ENCODE data around the gene UNK.
"Not testable (repeated sequence)": the region's sequence is repeated elsewhere in the genome, so short reads cannot be mapped to it uniquely, and the experiment has no call there.

UNK gene

DNA sequence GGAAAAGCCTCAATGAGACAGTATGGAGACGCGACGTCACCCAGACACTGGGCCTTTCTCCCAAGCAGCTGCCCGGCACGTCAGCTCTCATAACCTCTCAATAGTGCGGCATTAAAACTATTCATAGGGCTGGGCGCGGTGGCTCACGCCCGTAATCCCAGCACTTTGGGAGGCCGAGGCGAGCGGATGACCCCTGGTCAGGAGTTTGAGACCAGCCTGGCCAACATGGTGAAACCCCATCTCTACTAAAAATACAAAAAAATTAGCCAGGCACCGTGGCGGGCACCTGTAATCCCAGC is 67.0 kb downstream of the UNK start:
- not testable (repeated sequence) for DNase-seq (ENCODE audit: low read depth)

- peak; percentile 58 for DNase-seq (ENCODE audit: low read depth)
Observed at GRCh38 chr17:75853433-75853832, 68.8 kb downstream of the UNK start.

GRCh38 chr17:75854101-75854748 is 69.6 kb downstream of the UNK start:
- peak; percentile 56 for DNase-seq (ENCODE audit: low read depth)

GRCh38 chr17:75854881-75855309 is 70.3 kb downstream of the UNK start:
- DNase-seq (ENCODE audit: low read depth), result no peak

DNA sequence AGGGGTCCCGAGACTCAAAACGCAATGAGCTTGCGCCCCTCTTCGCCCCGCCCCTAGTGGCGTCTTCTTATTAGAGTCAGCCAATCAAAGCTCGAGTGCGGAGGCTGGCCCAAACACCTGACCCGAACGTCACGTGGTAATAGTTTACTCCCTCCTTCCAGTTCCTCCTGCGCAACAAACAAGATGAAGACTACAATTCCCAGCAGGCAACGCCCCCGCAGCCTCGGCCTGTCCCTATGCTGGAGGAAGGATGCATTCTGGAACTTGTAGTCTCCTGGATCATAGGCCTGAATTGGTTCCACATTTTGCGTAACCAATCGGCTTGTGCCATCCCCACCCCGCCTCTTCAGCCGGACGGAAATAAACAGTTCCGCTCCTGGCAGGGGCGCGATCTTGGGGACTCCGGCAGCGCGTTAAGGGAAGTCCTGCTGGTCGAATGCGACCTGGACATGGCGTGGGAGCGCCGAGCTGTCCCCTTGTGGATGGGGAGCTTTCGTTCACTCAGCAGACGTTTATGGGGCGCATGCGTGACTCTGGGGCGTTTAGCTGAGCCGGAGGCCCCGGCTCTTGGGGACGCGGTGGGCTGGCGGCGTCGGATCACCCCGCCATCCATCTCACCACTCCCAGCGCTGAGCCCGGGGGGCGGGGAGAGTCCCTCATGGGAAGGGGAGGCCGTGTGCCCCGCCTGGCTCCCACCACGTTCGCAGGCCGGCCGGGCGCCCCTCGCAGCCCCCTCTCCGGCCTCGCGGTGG is 70.9 kb downstream of the UNK start, which contains the start of gene WBP2:
Gene WBP2, minus strand, starts transcription at position 26 of the 752 bp plus-strand sequence. CDS start 38 bp downstream, outside the sequence.
- DNase-seq (ENCODE audit: low read depth), result peak; percentile 99

DNA sequence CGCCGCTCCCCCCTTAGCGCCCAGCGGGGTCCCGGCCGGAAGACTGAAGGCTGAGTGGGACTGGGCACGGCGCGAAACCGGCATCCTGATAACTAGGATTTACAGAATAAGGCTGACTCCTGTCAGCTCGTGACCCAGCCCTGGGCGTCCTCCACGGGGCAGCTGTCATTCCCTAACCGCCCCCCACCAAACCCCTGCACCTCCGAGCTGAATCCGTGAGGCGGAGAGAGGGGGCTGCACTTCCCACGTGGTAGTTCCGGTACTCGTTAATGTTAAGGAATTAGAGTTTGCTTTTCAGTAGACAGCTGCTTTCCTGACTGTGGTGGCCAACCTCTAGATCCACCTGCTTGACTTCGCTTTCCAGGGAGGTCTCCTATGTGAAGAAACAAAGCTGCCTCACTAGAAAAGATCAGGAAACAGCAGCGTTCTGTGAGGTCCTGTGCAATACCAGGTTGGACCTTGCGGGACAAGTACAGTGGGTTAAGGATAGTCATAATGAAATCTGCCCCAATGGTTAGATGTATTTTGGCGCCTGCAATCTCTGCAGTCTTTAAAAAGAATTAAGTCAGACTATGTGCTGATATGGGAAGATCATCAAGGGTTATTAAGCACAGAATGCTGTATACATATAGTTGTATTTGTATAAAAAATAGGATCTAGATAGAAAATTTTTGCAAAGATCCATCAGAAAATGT is 71.6 kb downstream of the UNK start:
- no peak for DNase-seq (ENCODE audit: low read depth)

DNA sequence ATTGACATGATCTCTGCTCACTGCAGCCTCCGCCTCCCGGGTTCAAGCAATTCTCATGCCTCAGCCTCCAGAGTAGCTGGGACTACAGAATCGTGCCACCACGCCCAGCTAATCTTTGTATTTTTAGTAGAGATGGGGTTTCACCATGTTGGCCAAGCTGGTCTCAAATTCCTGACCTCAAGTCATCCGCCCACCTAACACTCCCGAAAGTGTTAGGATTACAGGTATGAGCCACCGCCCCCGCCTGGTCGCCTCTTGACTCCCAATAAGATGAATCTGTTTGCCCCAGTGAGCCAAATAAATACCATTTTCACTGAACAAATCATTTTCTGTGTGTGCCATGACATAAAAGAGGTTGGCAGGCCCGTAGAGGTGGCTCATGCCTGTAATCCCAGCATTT is 74.8 kb downstream of the UNK start:
- DNase-seq (ENCODE audit: low read depth), result not testable (repeated sequence)

DNA sequence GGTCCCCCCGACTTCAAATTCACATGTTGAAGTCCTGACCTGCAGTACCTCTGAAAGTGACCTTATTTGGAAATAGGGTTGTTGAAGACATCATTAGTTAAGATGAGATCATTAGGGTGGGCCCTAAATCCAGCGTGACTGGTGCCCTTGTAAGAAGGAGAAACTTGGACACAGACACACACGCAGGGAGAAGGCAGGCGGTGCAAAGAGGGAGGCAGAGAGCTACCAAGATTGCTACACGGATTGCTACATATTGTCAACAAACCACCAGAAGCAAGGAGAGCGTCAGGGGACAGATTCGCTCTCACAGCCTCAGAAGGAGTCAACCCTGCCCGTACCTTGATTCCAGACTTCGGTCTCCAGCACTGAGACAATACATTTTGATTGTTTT is 77.3 kb downstream of the UNK start:
- no peak for DNase-seq (ENCODE audit: low read depth)

DNA sequence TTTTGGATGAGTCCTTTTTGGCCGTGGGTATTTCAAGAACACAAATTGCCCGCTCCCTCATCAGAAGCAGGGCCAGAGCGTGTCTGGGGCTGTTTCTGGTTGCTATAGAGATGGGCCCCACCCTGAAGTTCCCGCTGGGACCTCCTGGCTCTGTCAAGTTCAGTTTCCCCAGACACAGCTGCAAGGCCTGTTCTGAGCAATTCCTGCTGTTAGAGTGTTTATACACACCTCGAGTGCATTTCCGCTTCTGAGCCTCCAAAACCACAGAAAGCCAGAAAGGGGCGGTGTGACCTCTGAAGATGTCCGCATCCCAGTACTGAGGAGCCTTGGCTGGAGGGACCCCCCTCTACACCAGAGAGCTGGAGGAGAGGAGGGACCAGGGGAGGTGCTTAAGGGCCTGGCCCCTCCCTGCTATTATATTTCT is 79.9 kb downstream of the UNK start:
- peak; percentile 50 for DNase-seq (ENCODE audit: low read depth)

- not testable (repeated sequence) for DNase-seq (ENCODE audit: low read depth)
Observed at GRCh38 chr17:75864887-75865286, 80.3 kb downstream of the UNK start.

GRCh38 chr17:75865404-75866188 is 81.0 kb downstream of the UNK start:
- DNase-seq (ENCODE audit: low read depth), result not testable (repeated sequence)

GRCh38 chr17:75868730-75869281 is 84.2 kb downstream of the UNK start:
- not testable (repeated sequence) for DNase-seq (ENCODE audit: low read depth)

GRCh38 chr17:75869282-75870141 is 84.9 kb downstream of the UNK start:
- DNase-seq (ENCODE audit: low read depth), result no peak

DNA sequence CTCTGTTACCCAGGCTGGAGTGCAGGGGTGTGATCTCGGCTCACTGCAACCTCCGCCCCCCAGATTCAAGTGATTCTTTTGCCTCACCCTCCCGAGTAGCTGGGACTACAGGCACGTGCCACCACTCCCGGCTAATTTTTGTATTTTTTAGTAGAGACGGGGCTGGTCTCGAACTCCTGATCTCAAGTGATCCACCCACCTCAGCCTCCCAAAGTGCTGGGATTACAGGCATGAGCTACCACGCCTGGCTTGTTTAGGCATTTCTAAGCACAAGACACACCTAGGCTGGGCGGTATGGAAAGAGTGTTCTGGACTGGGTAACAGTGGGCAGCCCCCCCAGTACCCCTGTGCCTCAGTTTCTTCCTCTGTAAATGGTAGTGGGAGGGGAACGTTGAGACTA is 85.6 kb downstream of the UNK start:
- DNase-seq (ENCODE audit: low read depth), result not testable (repeated sequence)

- peak; percentile 53 for DNase-seq (ENCODE audit: low read depth)
Observed at GRCh38 chr17:75872434-75873351, 88.1 kb downstream of the UNK start.

GRCh38 chr17:75873587-75874322 is 89.1 kb downstream of the UNK start:
- no peak for DNase-seq (ENCODE audit: low read depth)

DNA sequence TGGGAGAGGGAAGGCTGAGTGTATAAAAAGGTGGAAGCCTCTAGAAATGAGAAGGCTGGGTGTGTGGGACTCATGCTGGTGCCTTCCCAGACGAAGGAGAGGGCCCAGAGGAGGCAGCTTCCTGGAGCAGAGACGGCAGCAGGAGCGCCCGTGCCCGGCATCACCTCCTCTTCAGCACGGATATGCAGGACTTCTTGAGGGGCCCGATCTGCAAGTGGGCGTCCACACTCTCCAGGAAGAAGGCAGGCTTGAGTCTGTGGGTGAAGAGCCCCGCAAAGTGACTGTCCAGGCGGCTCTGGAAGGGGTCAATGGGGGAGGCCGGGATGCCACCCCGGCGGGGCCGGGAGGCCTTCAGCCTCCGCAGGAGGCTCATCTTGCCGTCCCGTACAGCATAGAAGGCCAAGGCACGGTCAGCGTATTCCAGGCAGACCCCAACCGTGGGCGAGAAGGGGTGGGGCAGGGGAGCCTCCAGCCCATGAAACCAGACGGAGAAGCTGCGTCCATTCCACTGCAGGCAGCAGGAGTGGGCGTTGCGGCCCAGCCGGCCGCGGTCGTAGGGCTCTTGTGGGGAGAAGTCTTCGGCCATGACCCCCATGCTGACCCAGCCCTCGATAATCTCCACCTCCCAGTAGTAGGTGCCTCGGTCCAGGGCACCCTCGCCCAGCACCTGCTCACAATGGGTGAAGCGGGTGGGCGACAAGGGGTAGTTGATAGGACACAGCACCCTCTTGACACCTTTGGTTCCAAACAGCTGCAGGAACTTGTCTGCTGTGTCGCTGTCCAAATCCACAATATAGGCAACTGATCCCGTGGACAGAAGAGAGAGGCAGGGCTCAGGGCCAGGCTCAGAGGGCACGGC is 89.9 kb downstream of the UNK start:
- DNase-seq (ENCODE audit: low read depth), result no peak

All from GM04504 (cell line).